ENCODE measurements around the gene CCNH.
A peak's percentile ranks its signal among the peaks of the same experiment; 100 is the strongest.

The CCNH gene

DNA sequence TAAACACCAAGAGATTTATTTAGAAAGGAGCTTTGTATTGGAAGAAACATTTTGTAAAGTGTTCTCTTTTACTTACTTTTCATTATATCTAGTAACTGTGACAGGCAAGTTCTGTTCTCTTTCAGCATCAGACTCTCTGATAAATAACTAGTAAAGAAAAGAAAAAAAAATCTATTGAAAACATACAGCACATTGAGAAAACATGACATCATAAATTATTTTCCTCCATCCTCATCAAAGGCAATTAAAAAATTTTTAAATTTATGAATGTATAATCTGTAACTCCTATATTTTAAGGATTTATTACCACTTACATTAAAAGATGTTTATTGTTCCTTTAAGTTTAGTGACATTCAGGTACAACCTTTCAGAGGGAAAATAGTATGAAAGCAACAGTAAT lies 11.1 kb downstream of the CCNH start:
- DNase-seq = no peak

DNA sequence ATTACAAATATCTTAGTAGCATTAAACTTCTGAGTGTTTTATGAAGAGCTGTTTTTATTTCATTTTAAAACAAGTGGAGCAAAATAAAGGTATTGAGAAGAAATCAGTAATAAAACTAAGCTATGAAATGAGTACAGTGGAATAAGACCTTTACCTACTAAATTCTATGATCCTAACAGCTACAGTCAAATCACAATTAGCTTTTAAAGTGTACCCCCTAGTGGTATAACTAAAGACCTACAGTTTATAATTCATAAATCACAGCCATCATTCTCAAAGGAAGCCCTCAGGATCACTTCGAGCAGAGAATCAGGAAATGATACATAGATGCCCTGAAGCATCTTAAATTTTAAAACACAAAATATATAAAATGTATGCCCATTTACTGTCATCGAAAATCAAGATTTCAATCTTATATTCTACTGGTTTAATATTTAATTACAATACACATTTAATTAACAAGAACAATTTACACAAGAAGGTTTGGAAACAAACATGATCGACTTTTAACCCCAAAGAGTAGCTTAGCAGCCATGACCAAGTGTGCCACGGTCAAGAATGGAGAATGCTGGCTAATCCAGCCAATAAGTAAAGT lies 12.3 kb downstream of the CCNH start:
- peak; percentile 44 for DNase-seq

DNA sequence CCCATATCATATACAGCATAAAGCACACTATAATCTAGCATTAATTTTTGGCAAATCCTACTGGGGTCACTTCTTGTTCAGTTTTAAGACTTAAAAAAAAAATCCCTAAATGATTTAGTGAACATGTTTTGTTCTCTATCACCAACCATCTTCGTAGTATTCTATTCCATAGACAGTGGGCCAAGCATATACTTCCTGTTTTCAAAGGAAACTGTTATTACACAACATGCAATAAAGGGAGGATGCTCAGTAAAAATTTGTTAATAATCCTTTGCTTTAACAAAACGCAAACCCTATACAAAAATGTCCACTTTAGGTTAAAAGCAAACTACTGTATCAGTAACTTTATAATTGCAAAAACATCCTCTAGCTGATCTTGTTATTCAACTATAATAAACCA lies 13.0 kb downstream of the CCNH start:
- no peak for DNase-seq

DNA sequence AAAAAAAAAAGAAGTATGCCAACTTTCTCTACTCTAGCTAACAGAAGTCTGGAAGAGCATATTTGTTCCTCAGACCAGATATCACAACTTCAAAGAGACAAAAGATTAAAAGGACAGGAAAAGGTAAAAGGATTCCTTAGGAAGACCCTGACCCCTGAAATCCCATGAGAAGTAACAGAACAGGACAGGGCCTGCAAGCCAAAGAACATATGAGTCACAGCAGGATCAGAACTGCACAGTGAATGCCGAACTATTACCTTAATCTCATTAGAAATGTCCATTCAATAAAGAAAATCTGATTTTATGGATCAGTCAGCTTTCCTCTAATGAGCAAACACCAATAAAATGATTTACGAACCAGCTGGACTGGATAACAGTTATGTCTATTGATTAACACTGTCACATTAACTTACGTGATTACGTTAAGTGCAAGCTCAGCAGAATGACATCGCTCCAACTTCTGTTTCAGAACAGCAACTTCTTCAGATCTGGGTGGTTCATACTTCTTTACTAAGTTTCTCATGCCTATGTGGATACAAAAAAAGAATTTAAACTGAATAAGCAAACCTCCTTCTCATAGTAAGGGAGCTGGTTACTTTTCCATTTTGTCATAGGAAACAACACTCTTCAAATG lies 13.6 kb downstream of the CCNH start:
- DNase-seq = no peak

DNA sequence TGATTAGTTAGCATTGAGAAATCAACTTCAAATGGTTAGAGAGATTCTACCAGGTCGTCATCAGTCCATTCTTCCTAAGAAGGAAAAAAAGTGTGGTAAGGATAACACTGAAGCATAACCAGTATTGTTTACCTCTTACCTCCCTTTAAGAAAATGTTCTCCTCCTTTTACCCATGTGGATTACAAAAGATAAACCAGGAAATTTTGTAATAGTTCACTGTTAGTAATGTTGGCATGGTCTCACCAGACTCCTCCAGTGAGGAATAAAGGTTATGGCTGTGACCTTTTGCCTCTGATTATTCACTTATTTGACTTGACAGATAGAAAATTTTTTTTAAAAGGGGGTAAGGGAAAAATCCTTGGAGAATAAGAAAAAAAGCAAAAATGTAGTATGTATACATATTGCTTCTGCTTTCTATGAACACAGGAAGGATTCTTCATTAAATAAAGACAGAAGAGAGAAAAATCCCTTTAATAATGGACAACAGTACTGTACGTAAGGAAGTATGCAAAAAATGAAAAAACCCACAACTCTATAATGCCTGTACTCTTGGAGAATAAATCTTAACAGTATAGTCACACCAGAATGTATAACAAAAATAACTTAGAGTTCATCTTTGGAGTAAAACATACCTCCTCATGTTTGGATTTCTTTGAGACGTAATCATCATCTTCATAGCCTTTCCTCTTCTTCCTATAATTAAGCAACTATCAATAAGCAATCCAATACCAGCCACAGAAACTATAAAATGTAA lies 18.1 kb downstream of the CCNH start:
- peak; percentile 51 for DNase-seq

DNA sequence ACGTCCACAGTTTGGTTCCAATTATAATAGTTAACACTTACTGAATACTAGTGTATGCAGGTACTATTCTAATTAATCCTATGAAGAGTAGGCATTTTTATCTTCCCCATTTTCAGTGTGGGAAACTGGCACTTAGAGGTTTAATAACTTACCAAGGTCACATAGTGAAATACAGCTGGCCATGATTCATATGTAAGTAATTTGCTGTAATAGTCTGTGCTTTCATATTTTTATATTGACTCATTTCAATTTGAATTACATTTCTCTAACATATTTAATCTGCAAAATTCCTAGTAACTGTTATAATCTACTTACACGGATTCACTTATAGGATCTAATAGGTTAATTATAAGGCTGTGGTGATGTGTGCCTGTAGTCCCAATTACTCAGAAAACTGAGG lies 19.4 kb downstream of the CCNH start:
- peak; percentile 83 for DNase-seq

DNA sequence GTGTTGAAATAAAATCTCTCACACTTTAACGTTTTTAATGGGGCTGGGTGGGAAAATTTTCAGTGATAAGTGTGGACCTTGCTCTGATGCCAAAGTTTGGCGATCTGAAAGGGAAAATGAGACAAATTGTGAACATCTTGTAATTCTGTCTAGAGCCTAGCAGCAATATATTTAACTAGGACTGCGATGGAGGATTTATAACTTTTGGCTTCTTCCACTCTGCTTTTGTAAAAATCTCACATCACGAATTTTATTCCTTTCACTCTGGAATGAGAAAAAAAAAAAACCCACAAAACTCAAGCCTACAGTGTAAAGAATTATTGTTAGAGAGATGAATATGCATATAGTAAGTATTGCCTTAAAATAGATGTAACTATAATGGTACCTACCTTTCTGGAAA lies 19.9 kb downstream of the CCNH start:
- DNase-seq = peak; percentile 22

DNA sequence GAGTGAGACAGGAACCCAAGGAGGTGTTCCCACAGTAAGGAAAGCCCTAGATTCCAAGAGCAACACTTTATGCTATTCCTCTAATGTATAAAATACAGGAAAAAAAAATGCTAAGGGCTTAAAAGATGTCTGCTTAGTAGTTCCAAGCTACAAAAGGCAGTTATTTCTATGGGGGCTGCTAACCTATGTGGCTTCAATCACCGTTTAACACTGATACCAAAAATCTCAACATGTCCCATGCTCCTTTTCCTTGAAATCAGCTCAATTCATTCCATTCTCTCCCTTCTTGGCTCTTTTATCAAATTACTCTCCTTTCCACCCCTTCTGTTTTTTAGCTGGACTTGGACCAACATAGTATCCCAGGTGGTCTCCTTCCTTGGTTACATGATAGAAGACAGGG lies 20.6 kb downstream of the CCNH start:
- no peak for DNase-seq

DNA sequence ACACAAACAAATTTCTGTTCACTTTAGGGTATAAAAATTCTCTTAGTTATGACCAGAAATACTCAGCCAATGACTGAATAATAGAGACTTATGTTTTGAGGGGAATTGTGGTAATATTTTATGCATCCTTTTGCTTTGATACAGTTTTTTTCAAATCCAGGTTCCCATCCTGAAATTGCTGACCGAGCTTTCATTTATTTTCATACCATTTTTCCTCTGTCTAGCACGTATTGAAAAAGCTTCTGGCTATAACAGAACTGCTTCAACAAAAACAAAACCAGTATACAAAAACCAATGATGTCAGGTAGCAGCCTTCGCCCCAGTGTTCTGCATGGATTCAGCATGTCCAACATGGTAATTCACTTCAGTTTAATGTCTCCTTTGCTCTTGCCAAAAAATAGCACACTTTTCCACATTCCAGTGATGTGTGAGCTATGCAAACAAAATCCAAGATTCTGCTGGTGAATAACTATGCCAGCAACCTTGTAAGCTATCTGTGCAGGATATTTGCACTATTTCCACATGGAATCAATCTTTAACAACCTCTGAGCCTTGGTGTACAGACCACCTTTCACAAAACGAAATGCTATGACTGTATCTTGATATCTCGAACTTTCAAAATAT lies 22.0 kb downstream of the CCNH start:
- peak; percentile 39 for DNase-seq

DNA sequence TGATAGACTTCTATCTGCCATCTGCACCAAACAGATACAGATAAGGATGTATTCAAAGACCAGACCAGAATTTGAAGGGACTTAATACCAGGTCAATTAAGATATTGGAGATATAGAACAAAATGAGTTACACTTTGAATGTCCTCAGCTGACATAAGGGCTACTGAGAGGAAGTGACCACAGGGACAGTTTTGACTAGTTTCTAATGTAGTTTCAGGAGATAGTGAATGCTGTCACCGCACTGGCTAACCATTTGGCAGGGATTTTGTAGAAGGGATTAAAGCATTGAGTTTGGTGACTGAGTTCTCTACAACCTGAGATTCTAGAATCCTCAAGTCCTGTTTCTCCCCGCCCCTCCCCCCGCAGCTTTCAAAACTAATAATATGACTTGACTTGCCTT lies 22.7 kb downstream of the CCNH start:
- DNase-seq = no peak

DNA sequence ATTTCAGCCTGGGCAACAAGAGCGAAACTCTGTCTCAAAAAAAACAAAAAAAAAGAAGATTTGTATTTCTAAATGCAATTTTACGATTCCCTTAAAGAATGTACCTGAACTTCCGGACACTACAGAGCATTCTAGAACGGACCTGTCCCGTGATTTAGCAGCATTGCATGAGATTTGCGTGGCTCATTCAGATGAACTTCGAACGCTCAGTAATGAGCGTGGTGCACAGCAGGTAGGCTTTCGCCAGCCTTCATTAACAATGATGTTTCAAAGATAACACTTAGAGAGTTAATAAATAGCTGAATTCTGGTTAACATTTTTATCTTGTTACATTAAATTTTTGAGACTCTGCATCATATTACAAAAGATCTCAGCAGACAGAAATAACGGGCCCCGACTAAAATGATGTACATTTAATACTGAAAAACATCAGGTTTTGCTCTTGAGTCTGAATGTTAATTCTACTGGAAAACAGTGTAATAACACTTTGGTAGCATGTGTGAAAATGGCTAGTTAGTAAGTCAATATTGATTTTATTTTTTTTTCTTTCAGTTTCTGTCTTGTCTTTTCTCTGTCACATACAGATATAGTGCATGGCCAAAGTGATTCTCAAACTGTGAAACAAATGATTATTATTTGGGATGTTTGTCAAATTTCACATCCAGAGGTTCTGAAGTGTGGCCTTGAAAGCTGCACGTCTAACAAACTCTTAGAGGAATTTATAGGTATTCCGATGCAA lies 23.3 kb downstream of the CCNH start:
- no peak for DNase-seq

DNA sequence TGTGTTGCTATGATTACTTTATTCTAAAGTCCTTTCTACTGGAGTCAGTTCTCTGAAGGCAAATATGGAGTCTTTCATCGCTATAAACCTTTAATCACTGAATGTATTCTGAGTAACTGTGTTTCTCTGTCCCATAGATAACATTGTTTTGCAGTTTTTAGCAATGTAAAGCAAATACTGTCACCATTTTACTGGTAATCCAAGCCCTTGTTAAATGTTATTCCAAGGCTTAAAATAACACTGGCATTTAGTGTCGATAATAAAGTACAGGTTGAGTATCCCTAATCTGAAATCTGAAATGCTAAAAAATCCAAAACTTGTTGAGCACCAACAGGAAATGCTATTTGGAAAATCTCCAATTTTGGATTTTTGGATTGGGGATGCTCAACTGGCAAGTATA lies 24.6 kb downstream of the CCNH start:
- no peak for DNase-seq

DNA sequence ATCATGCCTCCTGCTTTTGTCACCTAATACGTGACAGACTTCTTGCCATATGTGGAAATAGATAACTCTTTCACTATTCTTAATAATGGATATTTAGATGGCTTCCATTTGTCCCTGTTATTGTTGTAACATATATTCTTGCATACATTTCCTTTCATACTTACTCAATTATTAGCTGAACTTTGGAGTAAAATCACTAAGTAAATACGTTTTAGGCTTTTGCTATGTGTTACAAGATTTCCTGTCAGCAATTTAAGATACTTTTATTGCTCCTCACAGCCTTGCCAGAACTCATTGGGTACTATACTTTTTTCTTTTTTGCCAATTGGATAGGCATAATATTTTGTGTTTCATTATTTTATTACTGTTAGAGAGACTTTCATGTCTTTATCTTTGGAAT lies 26.9 kb downstream of the CCNH start:
- no peak for DNase-seq

DNA sequence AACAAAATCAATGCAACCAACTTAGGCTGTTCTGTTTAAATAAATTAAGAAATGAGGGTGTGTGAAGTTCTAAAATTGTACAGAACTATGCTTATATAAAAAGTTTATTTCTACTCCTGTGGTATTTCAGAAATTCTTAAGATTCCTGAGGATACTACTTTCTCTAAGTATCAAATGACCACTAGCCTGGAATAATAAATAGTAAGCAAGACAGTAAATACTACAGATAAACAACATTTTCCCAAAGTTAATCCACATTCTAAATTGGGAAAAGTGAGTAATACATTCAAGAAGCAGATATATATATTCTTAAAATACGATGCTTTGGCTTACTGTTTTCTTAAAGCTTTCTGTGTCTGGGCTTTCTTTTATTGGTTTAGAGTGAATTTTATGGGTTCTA lies 29.5 kb downstream of the CCNH start:
- DNase-seq = peak; percentile 30

DNA sequence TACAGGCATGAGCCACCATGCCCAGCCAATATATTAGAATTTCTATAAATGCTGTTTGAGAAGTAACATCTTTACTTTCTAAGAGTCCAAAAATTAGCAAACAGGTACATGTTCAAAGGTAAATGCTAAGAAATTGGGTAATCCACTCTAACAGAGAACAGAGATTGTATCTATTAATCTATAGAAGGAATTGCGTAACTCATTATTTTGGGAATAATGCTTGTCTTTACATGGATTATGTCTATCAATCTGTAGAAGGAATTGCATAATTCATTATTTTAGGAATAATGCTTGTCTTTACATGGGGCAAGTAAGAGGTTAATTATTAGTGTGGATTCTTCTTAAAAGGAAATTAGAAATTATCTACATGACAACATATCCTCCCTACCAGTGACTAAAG lies 30.5 kb downstream of the CCNH start:
- no peak for DNase-seq

DNA sequence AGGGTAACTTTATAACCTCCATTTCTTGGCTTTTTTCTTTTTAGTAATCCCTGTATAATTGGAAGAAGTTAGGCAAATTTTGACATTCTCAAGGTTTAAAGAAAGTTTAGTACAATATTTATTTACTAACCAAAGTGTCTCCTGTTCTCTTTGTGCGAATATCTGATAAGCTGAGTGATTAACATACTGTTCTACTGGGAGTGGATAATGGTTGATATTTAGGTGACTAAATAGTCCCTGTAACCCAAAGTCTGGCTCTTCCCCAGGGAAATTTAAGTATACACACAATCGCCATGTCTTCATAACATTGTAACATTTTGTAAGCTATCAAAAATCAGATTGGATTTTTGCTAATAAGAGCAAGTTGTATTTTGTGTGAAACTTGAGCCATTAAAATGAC lies 40.0 kb downstream of the CCNH start:
- DNase-seq = no peak

DNA sequence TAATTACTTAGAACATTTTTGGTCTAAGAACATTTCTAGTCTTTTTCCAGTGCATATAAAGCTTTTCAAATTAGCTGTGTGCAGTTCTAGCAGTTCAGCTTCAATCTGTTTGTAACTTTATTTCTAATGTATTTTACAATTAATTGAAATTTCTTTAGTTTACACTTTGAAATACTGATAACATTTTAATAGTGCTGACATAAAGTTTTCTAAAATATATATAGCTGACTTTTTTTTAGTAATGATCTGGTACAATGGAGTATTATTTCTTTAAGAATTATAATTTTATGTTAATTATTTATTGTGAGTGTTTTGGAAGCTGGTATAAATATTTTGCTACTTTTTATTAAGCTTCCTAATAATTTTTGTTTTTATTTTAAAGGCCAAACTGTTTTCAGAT lies 43.3 kb downstream of the CCNH start:
- DNase-seq = no peak

DNA sequence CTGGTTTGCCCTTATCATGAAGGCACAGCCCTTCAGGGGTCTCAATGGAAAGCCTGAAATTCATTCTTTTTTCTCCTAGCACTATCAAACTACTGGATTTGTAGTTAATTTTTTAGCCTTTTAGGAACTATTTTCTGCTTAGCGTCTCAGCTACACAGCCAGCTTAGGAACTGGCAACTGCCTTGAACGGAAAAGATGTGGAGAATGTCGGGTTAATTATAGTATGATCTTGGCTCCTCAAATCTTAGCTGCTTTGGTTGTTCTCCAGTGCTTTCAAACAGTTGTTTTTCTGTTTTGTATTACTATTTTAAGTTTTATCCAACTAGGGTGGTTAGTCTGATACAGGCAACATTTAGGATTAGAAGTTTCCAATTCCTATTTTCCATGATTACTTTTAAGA lies 44.1 kb downstream of the CCNH start:
- DNase-seq = no peak

DNA sequence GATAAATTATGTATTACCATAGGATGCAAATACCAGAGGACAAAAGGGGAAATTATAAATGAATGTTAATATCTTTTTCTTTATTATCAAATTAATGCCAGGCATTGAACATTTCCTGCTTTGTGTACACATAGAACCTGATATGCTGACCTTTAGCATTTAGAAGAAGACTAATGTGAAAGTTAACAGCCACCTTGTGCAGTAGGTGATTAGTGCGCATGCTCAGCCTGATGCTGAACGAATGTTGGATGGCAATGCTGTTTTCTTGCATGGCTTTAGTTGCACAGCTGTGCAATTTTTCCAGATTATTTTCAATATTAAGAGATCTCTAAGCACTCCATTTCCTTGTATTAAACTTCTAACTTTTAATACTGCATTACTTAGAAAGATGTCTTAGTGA lies 45.5 kb downstream of the CCNH start:
- DNase-seq = no peak

DNA sequence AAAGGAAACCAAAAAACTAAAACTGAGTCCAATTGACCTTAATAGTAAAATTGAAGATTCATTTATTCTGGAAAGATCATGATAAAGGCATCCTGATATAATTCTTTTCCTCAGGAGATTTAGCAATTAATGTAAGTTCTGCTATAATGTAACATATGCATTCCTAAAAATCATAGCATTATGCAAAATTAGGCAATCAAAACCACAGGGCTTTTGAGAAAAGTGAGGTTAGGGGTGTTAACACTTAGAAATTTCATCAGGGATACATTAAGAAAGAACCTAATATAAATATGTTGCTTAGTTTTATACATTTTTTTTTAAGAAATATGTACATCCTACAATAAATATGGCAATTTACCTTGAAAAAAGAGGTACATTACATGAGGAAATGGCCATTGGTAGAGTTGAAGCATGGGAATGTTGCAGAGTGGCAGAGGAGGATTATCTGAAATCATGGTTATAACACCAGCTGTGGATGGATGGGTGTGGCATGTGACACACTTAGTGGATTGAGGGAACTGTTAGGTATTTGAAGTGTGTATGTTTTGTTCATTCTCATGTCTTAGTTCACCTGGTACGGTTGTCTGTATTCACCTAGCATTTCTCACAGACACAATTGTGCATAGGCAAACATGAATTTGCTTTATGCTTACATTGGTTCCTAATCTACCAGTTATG lies 51.1 kb downstream of the CCNH start:
- peak; percentile 71 for DNase-seq

DNA sequence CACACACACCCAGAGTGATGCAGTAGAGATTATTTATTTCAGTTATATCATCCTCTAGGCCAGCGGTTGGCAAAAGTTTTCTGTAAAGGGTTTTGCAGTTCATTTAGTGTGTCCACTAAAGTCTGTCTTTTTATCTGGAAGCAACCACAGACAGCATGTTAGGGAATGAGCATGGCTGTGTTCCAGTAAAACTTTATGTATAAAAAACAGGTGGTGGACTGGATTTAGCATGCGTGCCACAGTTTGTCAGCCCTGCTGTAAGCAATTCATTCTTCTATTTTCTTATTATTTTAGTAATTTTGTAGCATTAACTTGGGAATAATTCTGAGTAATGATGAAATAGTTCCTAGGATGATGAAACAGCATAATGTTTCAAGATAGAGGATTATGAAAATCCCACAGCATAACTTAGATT lies 51.7 kb downstream of the CCNH start:
- DNase-seq = peak; percentile 74

DNA sequence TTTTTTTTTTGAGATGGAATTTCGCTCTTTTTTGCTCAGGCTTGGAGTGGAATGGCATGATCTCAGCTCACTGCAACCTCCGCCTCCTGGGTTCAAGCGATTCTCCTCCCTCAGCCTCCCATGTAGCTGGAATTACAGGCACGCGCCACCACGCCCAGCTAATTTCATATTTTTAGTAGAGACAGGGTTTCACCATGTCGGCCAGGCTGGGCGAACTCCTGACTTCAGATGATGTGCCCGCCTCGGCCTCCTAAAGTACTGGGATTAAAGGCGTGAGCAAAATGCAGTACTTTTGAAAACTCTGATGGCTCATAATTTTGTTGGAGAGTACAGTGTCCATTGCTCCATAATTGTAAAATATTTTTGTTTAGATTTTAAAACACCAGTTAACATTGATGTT lies 52.6 kb downstream of the CCNH start:
- no peak for DNase-seq

DNA sequence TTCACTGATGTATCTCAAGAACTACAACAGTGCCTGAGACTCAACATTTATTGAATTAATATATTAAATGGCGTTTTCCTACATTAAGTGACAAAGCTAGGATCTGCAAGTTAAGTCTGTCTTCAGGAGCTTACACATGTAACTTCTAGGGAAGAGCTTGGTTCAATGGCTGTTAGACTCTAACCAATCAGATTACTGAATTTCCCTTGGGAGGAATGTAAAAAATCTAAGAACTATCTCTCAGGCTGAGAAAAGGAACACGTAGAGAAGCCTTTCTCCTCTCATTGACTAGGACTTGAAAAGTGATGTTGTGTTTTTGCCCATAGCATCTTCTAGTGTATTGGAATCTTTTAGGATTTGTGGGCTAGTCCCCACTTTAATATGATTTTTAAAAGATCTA lies 53.6 kb downstream of the CCNH start:
- DNase-seq = no peak
